MM.1S (cell line): ENCODE results near the gene ABCA2.

ENCODE experiments used
- DNase-seq: peaks from one replicate; pipeline ENCODE4 v3.0.0-alpha.2; 2015
- H2AFZ ChIP-seq: fragments of 300-600 bp; sonication (generic); 2 replicates; pipeline ENCODE4 v1.6.0; 2016; ENCODE audit warnings: antibody characterized with exemption, low read length
- H3F3A ChIP-seq: fragments of 300-600 bp; sonication (generic); 2 replicates; pipeline ENCODE4 v1.6.1; 2016; ENCODE audit warnings: mild to moderate bottlenecking, antibody characterized with exemption, low read length, moderate library complexity, mixed read lengths; ENCODE audit not compliant: insufficient read depth
- H3K27ac ChIP-seq: fragments of 300-600 bp; sonication (generic); 2 replicates; pipeline ENCODE4 v1.5.1; 2016; ENCODE audit warnings: mild to moderate bottlenecking, low read length
- H3K27me3 ChIP-seq: fragments of 300-600 bp; sonication (generic); replicated peaks from 2 replicates; pipeline ENCODE4 v1.6.0; 2016; ENCODE audit warnings: low read length; ENCODE audit not compliant: insufficient read depth
- H3K36me3 ChIP-seq: fragments of 300-600 bp; sonication (generic); replicated peaks from 2 replicates; pipeline ENCODE4 v1.6.1; 2016; ENCODE audit warnings: mild to moderate bottlenecking, low read length, mixed read lengths; ENCODE audit not compliant: insufficient read depth
- H3K4me1 ChIP-seq: fragments of 300-600 bp; sonication (generic); 2 replicates; pipeline ENCODE4 v1.6.1; 2016; ENCODE audit warnings: low read length, mixed read lengths
- H3K4me2 ChIP-seq: fragments of 300-600 bp; sonication (generic); 2 replicates; pipeline ENCODE4 v1.6.0; 2016; ENCODE audit warnings: low read depth, low read length
- H3K4me3 ChIP-seq: fragments of 300-600 bp; sonication (generic); 2 replicates; pipeline ENCODE4 v1.5.1; 2016; ENCODE audit warnings: low read length, mixed read lengths
- H3K79me2 ChIP-seq: fragments of 300-600 bp; sonication (generic); 2 replicates; pipeline ENCODE4 v1.6.1; 2016; ENCODE audit warnings: mixed run types, low read length, mixed read lengths
- H3K9ac ChIP-seq: fragments of 300-600 bp; sonication (generic); 2 replicates; pipeline ENCODE4 v1.6.1; 2016; ENCODE audit warnings: low read length, mixed read lengths
- H3K9me2 ChIP-seq: fragments of 300-600 bp; sonication (generic); replicated peaks from 2 replicates; pipeline ENCODE4 v1.6.1; 2016; ENCODE audit warnings: mild to moderate bottlenecking, low read length, mixed read lengths; ENCODE audit not compliant: insufficient read depth
- H3K9me3 ChIP-seq: fragments of 300-600 bp; sonication (generic); replicated peaks from 2 replicates; pipeline ENCODE4 v1.6.1; 2016; ENCODE audit warnings: mild to moderate bottlenecking, low read length, mixed read lengths; ENCODE audit not compliant: insufficient read depth
- H4K20me1 ChIP-seq: fragments of 300-600 bp; sonication (generic); 2 replicates; pipeline ENCODE4 v1.6.1; 2016; ENCODE audit warnings: mild to moderate bottlenecking, low read length, moderate library complexity, mixed read lengths; ENCODE audit not compliant: insufficient read depth
- EZH2 ChIP-seq: fragments of 300-600 bp; sonication (generic); optimal IDR thresholded peaks from 2 replicates; pipeline ENCODE3; 2017; ENCODE audit warnings: low read depth, mild to moderate bottlenecking, antibody characterized with exemption, low read length, mixed read lengths
- EZH2phosphoT487 ChIP-seq: fragments of 300-600 bp; sonication (generic); IDR thresholded peaks from 2 replicates; pipeline ENCODE4 v1.6.1; 2018; ENCODE audit warnings: antibody characterized with exemption, low read length
- TF ChIP-seq, protein P1 (sequence below): fragments of 300-600 bp; sonication (generic); IDR thresholded peaks from 2 replicates; pipeline ENCODE4 v1.5.1; 2016; ENCODE audit warnings: antibody characterized with exemption, low read length, mixed read lengths

Gene ABCA2

GRCh38 chr9:136957461-136957860, 70.6 kb downstream of the ABCA2 start:
- Histone ChIP-seq H3K79me2 (no peaks in the 10 kb centered on the region), H3K9ac (no peak overlapping the region), H3K4me3 (no peak overlapping the region), H3K4me2 (no peak overlapping the region), H2AFZ (no peak overlapping the region), H3K4me1 (no peaks in the 10 kb centered on the region), H3F3A (no peaks in the 10 kb centered on the region), H3K27me3 (peaks cover 85% of the 10 kb centered on the region), H3K36me3 (no peaks in the 10 kb centered on the region), H4K20me1 (no peaks in the 10 kb centered on the region), H3K9me2 (no peaks in the 10 kb centered on the region), H3K9me3 (no peaks in the 10 kb centered on the region), H3K27ac (no peak overlapping the region)
- no peak for DNase-seq
- TF ChIP-seq EZH2phosphoT487 (no peak), EZH2 (no peak)
- TF ChIP-seq, protein P1, sequence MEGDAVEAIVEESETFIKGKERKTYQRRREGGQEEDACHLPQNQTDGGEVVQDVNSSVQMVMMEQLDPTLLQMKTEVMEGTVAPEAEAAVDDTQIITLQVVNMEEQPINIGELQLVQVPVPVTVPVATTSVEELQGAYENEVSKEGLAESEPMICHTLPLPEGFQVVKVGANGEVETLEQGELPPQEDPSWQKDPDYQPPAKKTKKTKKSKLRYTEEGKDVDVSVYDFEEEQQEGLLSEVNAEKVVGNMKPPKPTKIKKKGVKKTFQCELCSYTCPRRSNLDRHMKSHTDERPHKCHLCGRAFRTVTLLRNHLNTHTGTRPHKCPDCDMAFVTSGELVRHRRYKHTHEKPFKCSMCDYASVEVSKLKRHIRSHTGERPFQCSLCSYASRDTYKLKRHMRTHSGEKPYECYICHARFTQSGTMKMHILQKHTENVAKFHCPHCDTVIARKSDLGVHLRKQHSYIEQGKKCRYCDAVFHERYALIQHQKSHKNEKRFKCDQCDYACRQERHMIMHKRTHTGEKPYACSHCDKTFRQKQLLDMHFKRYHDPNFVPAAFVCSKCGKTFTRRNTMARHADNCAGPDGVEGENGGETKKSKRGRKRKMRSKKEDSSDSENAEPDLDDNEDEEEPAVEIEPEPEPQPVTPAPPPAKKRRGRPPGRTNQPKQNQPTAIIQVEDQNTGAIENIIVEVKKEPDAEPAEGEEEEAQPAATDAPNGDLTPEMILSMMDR = no peak
